ENCODE measurements around the gene HOXD4. TPM values are rescaled to one million over a fixed set of nuclear protein-coding genes. Genes with fewer than 3 reads are reported as not detected.

Gene HOXD4
- total and polyA plus RNA-seq, 4 donors: 0.12 to 1.1 (median 0.48) TPM

DNA sequence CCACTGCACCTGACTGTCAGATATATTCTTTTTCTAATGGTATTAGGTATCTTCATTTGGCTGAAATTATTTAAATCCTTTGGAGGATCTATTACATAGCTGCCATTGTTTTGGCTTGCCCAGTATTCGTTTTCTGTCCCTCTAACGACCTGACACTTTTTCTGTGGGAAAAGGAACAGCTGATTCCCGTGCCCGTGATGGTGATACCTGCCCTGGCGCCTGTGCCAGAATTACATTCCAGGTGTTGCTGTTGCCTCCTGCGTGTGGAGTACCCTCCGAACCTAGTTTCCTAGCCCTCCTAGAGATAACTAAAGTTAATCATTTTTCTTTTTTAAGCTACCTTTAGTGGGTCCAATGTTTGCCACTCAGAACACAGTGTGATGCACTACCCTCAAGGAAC lies 51.1 kb downstream of the HOXD4 start:
- TF ChIP-seq, protein P1, sequence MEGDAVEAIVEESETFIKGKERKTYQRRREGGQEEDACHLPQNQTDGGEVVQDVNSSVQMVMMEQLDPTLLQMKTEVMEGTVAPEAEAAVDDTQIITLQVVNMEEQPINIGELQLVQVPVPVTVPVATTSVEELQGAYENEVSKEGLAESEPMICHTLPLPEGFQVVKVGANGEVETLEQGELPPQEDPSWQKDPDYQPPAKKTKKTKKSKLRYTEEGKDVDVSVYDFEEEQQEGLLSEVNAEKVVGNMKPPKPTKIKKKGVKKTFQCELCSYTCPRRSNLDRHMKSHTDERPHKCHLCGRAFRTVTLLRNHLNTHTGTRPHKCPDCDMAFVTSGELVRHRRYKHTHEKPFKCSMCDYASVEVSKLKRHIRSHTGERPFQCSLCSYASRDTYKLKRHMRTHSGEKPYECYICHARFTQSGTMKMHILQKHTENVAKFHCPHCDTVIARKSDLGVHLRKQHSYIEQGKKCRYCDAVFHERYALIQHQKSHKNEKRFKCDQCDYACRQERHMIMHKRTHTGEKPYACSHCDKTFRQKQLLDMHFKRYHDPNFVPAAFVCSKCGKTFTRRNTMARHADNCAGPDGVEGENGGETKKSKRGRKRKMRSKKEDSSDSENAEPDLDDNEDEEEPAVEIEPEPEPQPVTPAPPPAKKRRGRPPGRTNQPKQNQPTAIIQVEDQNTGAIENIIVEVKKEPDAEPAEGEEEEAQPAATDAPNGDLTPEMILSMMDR (IDR thresholded peaks at IDR 0.05; ENCODE audit: control extremely low read depth, extremely low read depth): no peak
- no peak overlapping the region for H3K9ac ChIP-seq (ENCODE audit: insufficient read depth in 1 of 2, low read length in 2 of 2)
- peaks cover 0 to 5% (median 0%) of the 10 kb centered on the region in 4 donors for H3K9me3 ChIP-seq (ENCODE audit: control insufficient read depth in 4 of 4, insufficient read depth in 3 of 4, low read length in 3 of 4)
- no peaks in the 10 kb centered on the region for H3K27me3 ChIP-seq (ENCODE audit: control insufficient read depth in 3 of 3, insufficient read depth in 3 of 3, low read length in 2 of 3)
- no peaks in the 10 kb centered on the region for H3K4me1 ChIP-seq (ENCODE audit: control insufficient read depth in 5 of 5, insufficient read depth in 5 of 5, low read length in 5 of 5)
- H3K4me3 ChIP-seq: no peak overlapping the region
- DNase-seq (no peak), ATAC-seq (ENCODE audit: insufficient read depth, low FRiP score) (no peak)
- 75 to 88% methylated on average over 7 of the region's 7 CpGs for WGBS, 2 donors
- H3K27ac ChIP-seq (ENCODE audit: low read depth in 1 of 2, low read length in 1 of 2): no peak overlapping the region
- no peaks in the 10 kb centered on the region for H3K36me3 ChIP-seq (ENCODE audit: control insufficient read depth in 4 of 4, insufficient read depth in 4 of 4, low read length in 4 of 4)

Small RNA genes lying within 50 kb of the gene (small RNA-seq; reads per million reads assigned to genes)
- gene MIR10B (ENCODE audit: low replicate concordance): 2,837 reads per million, percentile 100 among the genes with 10 or more reads in this experiment

Other genes starting within 250 kb of the HOXD4 start
- gene LNPK, start 149.3 kb upstream of the HOXD4 start, total RNA-seq: 10 to 100 TPM; 27.6 to 48.2 TPM
- 1 to 10 TPM; 4.7 to 5.8 TPM for gene LNPK, start 149.3 kb upstream of the HOXD4 start, polyA plus RNA-seq
- gene EVX2, start 67.6 kb upstream of the HOXD4 start, total RNA-seq: not detected
- gene EVX2, start 67.6 kb upstream of the HOXD4 start, polyA plus RNA-seq: not detected
- gene HOXD13, start 58.8 kb upstream of the HOXD4 start, total RNA-seq: not detected
- not detected for gene HOXD13, start 58.8 kb upstream of the HOXD4 start, polyA plus RNA-seq
- not detected for gene HOXD12, start 51.8 kb upstream of the HOXD4 start, total RNA-seq
- gene HOXD12, start 51.8 kb upstream of the HOXD4 start, polyA plus RNA-seq: not detected
- not detected for gene HOXD11, start 44.3 kb upstream of the HOXD4 start, total RNA-seq
- not detected for gene HOXD11, start 44.3 kb upstream of the HOXD4 start, polyA plus RNA-seq
- under 1 TPM in 1 of 2 donors, not detected in 1; 0.54 TPM for gene HOXD10, start 34.8 kb upstream of the HOXD4 start, total RNA-seq
- under 1 TPM in 1 of 2 donors, not detected in 1; 0.05 TPM for gene HOXD10, start 34.8 kb upstream of the HOXD4 start, polyA plus RNA-seq
- gene HOXD9, start 28.8 kb upstream of the HOXD4 start, total RNA-seq: under 1 TPM; 0.65 to 0.80 TPM
- gene HOXD9, start 28.8 kb upstream of the HOXD4 start, polyA plus RNA-seq: under 1 TPM; 0.29 to 0.37 TPM
- 1 to 10 TPM; 1.2 to 1.6 TPM for gene HOXD8, start 21.8 kb upstream of the HOXD4 start, total RNA-seq
- under 1 TPM; 0.34 to 0.85 TPM for gene HOXD8, start 21.8 kb upstream of the HOXD4 start, polyA plus RNA-seq
- 1 to 10 TPM; 1.1 to 2.5 TPM for gene HOXD3, start 5.8 kb downstream of the HOXD4 start, total RNA-seq
- gene HOXD3, start 5.8 kb downstream of the HOXD4 start, polyA plus RNA-seq: under 1 TPM; 0.07 to 0.18 TPM
- gene HOXD1, start 37.1 kb downstream of the HOXD4 start, total RNA-seq: 1 to 10 TPM in 1 of 2 donors, under 1 TPM in 1; 0.40 to 2.5 TPM
- gene HOXD1, start 37.1 kb downstream of the HOXD4 start, polyA plus RNA-seq: 1 to 10 TPM in 1 of 2 donors, under 1 TPM in 1; 0.90 to 3.2 TPM
- gene MTX2, start 117.9 kb downstream of the HOXD4 start, total RNA-seq: 10 to 100 TPM; 20.2 to 27.7 TPM
- gene MTX2, start 117.9 kb downstream of the HOXD4 start, polyA plus RNA-seq: 10 to 100 TPM; 27.8 to 42.1 TPM